ENCODE results near the gene ZRANB1.

- TF ChIP-seq POLR2A (IDR thresholded peaks at IDR 0.05) (no peak), CTCF (IDR thresholded peaks at IDR 0.05) (no peak)
Observed at GRCh38 chr10:125037145-125037877, 95.4 kb downstream of the ZRANB1 start.

Measured in thyroid gland (tissue), 4 donors.